ENCODE measurements around the gene DNAH3. TPM values are rescaled to one million over a fixed set of nuclear protein-coding genes. Genes with fewer than 3 reads are reported as not detected.

The DNAH3 gene
- total and polyA plus RNA-seq, 2 of the 8 experiments (the other 6 are each of a cell fraction or from before 2014, with no cell fraction given): 0.57 to 0.71 TPM

GRCh38 chr16:21103941-21104860 is 46.4 kb downstream of the DNAH3 start:
- Histone ChIP-seq H3K79me2 (ENCODE audit: control insufficient read depth in 1 of 2, insufficient read depth in 2 of 2, low read length in 2 of 2) (no peaks in the 10 kb centered on the region), H2BK120ac (replicated peaks; ENCODE audit: low read depth, low read length) (no peak overlapping the region), H3K36me3 (ENCODE audit: control insufficient read depth in 2 of 4, insufficient read depth in 4 of 4, low read length in 3 of 4) (no peaks in the 10 kb centered on the region), H3K9ac (replicated peaks in 1 of 4; ENCODE audit: extremely low read depth in 1 of 4, low read depth in 3 of 4, low read length in 3 of 4) (no peak overlapping the region), H4K8ac (ENCODE audit: extremely low read depth, insufficient read depth, low read length) (no peak overlapping the region), H2AK5ac (ENCODE audit: low read depth, low read length) (no peak overlapping the region), H3K4me2 (ENCODE audit: insufficient read depth in 1 of 2, low read depth in 2 of 2, low read length in 2 of 2) (no peak overlapping the region; a peak in 1 of 4 replicates), H3K4ac (replicated peaks; ENCODE audit: insufficient read length, low read depth, low read length) (no peak overlapping the region), H3K56ac (replicated peaks; ENCODE audit: insufficient read length, low read depth, low read length) (no peak overlapping the region), H3K9me3 (ENCODE audit: insufficient read depth in 2 of 2, low read depth in 1 of 2, low read length in 1 of 2) (no peaks in the 10 kb centered on the region), H2AFZ (ENCODE audit: low read length) (no peak overlapping the region), H3K27ac (ENCODE audit: low read depth, low read length) (no peak overlapping the region), H4K5ac (ENCODE audit: insufficient read length, low read depth, low read length) (no peak overlapping the region), H3K4me1 (replicated peaks in 1 of 4; ENCODE audit: control insufficient read depth in 3 of 4, insufficient read depth in 4 of 4, low read length in 3 of 4) (peaks cover 0 to 7% (median 2%) of the 10 kb centered on the region in 4 experiments; a peak in 3 of 7 replicates), H3K23me2 (ENCODE audit: low read depth, low read length) (no peaks in the 10 kb centered on the region), H3K18ac (ENCODE audit: extremely low read depth, low read length) (no peak overlapping the region), H3K4me3 (ENCODE audit: extremely low read depth in 1 of 4, insufficient read depth in 2 of 4, low read depth in 3 of 4, low read length in 4 of 4) (no peak overlapping the region), H3K23ac (ENCODE audit: insufficient read length) (no peak overlapping the region), H4K91ac (replicated peaks; ENCODE audit: insufficient read length, low read length) (no peak overlapping the region), H2BK20ac (ENCODE audit: low read length) (no peak overlapping the region), H2BK12ac (ENCODE audit: low read depth, low read length) (no peak overlapping the region), H3K27me3 (replicated peaks in 1 of 4; ENCODE audit: control insufficient read depth in 3 of 4, extremely low read depth in 1 of 4, insufficient read depth in 3 of 4, low read length in 3 of 4) (no peaks in the 10 kb centered on the region; a peak in 1 of 7 replicates), H4K20me1 (replicated peaks in 1 of 2; ENCODE audit: control insufficient read depth in 1 of 2, insufficient read depth in 2 of 2, low read length in 2 of 2) (no peaks in the 10 kb centered on the region), H3K14ac (ENCODE audit: insufficient read length) (no peak overlapping the region), H2BK15ac (ENCODE audit: low read length) (no peak overlapping the region), H3K79me1 (ENCODE audit: low read depth, low read length) (no peaks in the 10 kb centered on the region), H2BK5ac (ENCODE audit: low read depth, low read length) (no peak overlapping the region)
- DNase-seq (ENCODE audit: low read depth in 1 of 2, low spot score in 2 of 2) (no peak), FAIRE-seq (no peak)
- ChIA-PET CTCF (ENCODE audit: partially characterized antibody) (interaction anchor here (0.7 to 3.2 kb wide), 3 partner anchors 104 to 257 kb away, joined by 3 to 13 read pairs (median 3); no protein-coding TSS in a partner anchor), POLR2A (ENCODE audit: partially characterized antibody) (interaction anchor here (0.7 kb wide), 1 partner anchor 55 kb away, joined by 3 read pairs; no protein-coding TSS in a partner anchor)
- WGBS, 2 experiments (ENCODE audit: extremely low coverage in 1 of 2, insufficient coverage in 1 of 2, insufficient read length in 1 of 2, insufficient replicate concordance in 2 of 2, low coverage in 1 of 2, low lambda C conversion rate in 2 of 2, missing lambda C conversion rate in 1 of 2): 85% methylated on average over 9 of the region's 9 CpGs; no CpG with 5 or more reads in 1 of the 2 experiments
- TF ChIP-seq E2F6 (IDR thresholded peaks at IDR 0.05) (no peak), EZH2 (IDR thresholded peaks at IDR 0.05; ENCODE audit: low read depth, low read length, severe bottlenecking) (no peak), BCL11A (IDR thresholded peaks at IDR 0.05; ENCODE audit: low read depth in 2 of 2, low read length in 2 of 2) (no peak), POLR2AphosphoS5 (IDR thresholded peaks at IDR 0.05; ENCODE audit: low read depth, low read length) (no peak), KDM4A (IDR thresholded peaks at IDR 0.05; ENCODE audit: low read depth, low read length, severe bottlenecking) (no peak), ASH2L (IDR thresholded peaks at IDR 0.05; ENCODE audit: low read length) (no peak)

Data from H1 (cell line).